22Rv1 (cell line): ENCODE data around the gene CDKAL1.

Experiments used
- CTCF ChIP-seq: fragments of 450-650 bp; IDR thresholded peaks from 2 replicates; pipeline ENCODE4 v1.5.1; 2017; ENCODE audit warnings: mild to moderate bottlenecking
- ZFX ChIP-seq: fragments of 450-650 bp; IDR thresholded peaks from 2 replicates; pipeline ENCODE4 v1.6.1; 2017; ENCODE audit warnings: antibody characterized with exemption, borderline replicate concordance

- TF ChIP-seq CTCF = no peak
- TF ChIP-seq ZFX = no peak
Observed at GRCh38 chr6:21173031-21173430, 638.8 kb downstream of the CDKAL1 start.
